Parathyroid adenoma (tissue), 2 donors: Measurements from ENCODE around the gene SNTA1.

ENCODE experiments used
- H2AFZ ChIP-seq: fragments of 300-600 bp; sonication (generic); one replicate; pipeline ENCODE4 v1.7.0; 2017; ENCODE audit warnings: antibody characterized with exemption, mild to moderate bottlenecking
- H3K27ac ChIP-seq: fragments of 300-600 bp; sonication (generic); one replicate; pipeline ENCODE4 v1.7.0; 2017
- H3K27me3 ChIP-seq: fragments of 300-600 bp; sonication (generic); one replicate; pipeline ENCODE4 v1.7.0; 2017; ENCODE audit warnings: low read length; ENCODE audit not compliant: control insufficient read depth, insufficient read depth
- H3K36me3 ChIP-seq: fragments of 300-600 bp; sonication (generic); one replicate; pipeline ENCODE4 v1.7.0; 2017; ENCODE audit warnings: low read length; ENCODE audit not compliant: control insufficient read depth, insufficient read depth
- H3K4me1 ChIP-seq: fragments of 300-600 bp; sonication (generic); one replicate; pipeline ENCODE4 v1.7.0; 2017; ENCODE audit warnings: control low read depth
- H3K4me2 ChIP-seq: fragments of 300-600 bp; sonication (generic); one replicate; pipeline ENCODE4 v1.7.0; 2017; ENCODE audit warnings: low read length
- H3K4me3 ChIP-seq: fragments of 300-600 bp; sonication (generic); one replicate; pipeline ENCODE4 v1.7.0; 2017; ENCODE audit warnings: low read depth, low read length
- H3K79me2 ChIP-seq: fragments of 300-600 bp; sonication (generic); one replicate; pipeline ENCODE4 v1.7.0; 2017; ENCODE audit warnings: control low read depth
- H3K9ac ChIP-seq: fragments of 300-600 bp; sonication (generic); one replicate; pipeline ENCODE4 v1.7.0; 2017; ENCODE audit warnings: mild to moderate bottlenecking
- H3K9me3 ChIP-seq: fragments of 300-600 bp; sonication (generic); one replicate; pipeline ENCODE4 v1.7.0; 2017; ENCODE audit warnings: low read length; ENCODE audit not compliant: control insufficient read depth
- TF ChIP-seq, protein P1 (sequence below): fragments of 300-600 bp; sonication (generic); IDR thresholded peaks from one replicate; pipeline ENCODE4 v1.7.0; 2017; ENCODE audit warnings: antibody characterized with exemption, mild to moderate bottlenecking
- donor health status: primary hyperparathyroidism.

Gene SNTA1

DNA sequence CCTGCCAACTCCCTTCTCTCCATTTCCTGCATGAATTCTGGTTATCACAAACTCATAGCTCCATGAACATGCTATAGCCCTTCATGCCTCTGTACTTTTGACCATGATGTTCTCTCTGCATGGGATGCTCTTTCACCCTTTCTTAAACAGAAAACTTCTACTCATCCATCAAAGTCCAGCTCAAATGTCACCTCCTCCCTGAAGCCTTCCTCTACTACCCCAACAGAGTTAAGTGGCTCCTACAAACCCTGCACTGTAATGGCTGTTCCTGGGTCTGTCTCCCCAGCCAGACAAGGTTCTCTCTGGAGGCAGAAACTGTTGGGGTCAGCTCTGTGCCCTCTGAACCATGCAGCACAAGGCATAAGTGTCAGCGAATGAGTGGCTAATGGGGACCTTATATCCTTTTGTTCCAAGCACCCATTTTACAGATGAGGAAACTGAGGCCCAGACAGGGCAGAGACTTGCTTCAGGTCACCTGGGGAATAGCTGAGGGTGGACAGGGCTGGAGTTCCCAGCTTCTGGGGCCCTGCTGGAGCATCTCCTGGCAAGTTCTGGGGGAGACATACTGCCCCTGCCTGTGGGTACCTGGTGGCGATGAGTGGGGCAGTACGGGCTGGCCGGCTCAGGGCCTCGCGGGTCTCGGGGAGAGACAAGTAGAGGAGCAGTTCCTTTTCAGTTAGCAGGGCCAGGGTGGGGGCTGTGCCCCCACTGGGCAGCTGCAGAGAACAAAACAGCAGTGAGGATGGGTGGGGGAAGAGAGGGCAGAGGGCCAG, 31.7 kb downstream of the SNTA1 start:
- Histone ChIP-seq H3K27me3 (no peaks in the 10 kb centered on the region), H3K27ac (no peak overlapping the region), H3K9me3 (no peaks in the 10 kb centered on the region), H3K4me2 (no peak overlapping the region), H3K4me3 (no peak overlapping the region), H3K4me1 (peaks cover 2% of the 10 kb centered on the region), H3K36me3 (no peaks in the 10 kb centered on the region), H3K79me2 (no peaks in the 10 kb centered on the region), H2AFZ (no peak overlapping the region), H3K9ac (no peak overlapping the region)
- TF ChIP-seq, protein P1, sequence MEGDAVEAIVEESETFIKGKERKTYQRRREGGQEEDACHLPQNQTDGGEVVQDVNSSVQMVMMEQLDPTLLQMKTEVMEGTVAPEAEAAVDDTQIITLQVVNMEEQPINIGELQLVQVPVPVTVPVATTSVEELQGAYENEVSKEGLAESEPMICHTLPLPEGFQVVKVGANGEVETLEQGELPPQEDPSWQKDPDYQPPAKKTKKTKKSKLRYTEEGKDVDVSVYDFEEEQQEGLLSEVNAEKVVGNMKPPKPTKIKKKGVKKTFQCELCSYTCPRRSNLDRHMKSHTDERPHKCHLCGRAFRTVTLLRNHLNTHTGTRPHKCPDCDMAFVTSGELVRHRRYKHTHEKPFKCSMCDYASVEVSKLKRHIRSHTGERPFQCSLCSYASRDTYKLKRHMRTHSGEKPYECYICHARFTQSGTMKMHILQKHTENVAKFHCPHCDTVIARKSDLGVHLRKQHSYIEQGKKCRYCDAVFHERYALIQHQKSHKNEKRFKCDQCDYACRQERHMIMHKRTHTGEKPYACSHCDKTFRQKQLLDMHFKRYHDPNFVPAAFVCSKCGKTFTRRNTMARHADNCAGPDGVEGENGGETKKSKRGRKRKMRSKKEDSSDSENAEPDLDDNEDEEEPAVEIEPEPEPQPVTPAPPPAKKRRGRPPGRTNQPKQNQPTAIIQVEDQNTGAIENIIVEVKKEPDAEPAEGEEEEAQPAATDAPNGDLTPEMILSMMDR: no peak

DNA sequence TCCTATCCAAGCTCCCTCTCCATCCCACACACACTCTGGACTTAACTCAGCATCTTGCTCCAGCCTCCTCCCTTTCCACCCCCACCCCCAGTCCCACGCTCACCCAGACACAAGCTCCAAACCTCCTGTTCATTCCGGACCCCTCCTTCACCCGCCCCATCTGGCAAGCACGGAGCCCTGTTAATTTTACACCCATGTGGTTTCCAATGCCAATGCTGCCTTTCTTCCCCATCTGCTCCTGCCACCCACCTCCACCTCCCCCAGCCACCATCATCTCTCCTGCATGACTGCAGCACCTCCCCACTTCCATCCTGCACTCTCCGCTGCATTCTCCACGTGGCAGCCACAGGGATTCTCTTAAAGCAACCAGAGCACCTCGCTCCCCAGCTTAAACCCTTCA, 32.3 kb downstream of the SNTA1 start:
- H3K4me1 ChIP-seq: peaks cover 2% of the 10 kb centered on the region
- H3K27ac ChIP-seq: no peak overlapping the region
- H3K4me3 ChIP-seq: no peak overlapping the region
- H3K9ac ChIP-seq: no peak overlapping the region
- H3K36me3 ChIP-seq: no peaks in the 10 kb centered on the region
- no peaks in the 10 kb centered on the region for H3K27me3 ChIP-seq
- H3K4me2 ChIP-seq: no peak overlapping the region
- TF ChIP-seq, protein P1: no peak
- H3K9me3 ChIP-seq: no peaks in the 10 kb centered on the region
- no peaks in the 10 kb centered on the region for H3K79me2 ChIP-seq
- H2AFZ ChIP-seq: no peak overlapping the region

DNA sequence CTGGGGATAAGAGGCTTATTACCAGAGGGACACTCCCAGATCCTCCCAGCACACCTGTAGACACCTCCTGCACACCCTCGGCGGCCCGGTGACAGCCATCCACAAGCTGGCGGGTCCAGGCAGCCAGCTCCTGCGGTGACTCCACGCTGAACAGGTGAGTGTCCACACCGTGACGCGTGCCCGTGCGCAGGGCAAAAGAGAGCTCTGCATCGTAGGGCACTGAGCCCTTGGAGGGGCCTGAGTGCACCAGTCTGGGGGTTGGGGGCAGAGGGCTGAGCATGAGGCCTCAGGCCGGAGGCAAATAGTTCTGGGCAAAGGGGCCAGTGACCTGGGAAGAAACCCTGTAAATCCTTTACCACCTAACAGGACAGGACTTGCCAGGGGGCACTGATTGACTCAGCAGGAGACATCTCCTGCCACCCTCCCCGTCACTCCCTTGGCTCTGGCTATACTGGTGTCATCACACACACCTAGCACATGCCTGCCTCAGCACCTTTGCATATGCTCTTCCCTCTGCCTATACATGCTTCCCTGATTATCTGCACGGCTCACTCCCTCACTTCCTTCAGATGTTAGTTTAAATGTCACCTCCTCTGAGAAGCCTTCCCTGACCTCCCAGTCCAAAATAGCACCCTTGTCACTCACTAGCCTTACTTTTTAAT, 33.4 kb downstream of the SNTA1 start:
- no peaks in the 10 kb centered on the region for H3K27me3 ChIP-seq
- no peak overlapping the region for H3K9ac ChIP-seq
- H3K4me3 ChIP-seq: no peak overlapping the region
- TF ChIP-seq, protein P1: no peak
- H2AFZ ChIP-seq: no peak overlapping the region
- no peak overlapping the region for H3K4me2 ChIP-seq
- H3K27ac ChIP-seq: no peak overlapping the region
- H3K36me3 ChIP-seq: no peaks in the 10 kb centered on the region
- H3K79me2 ChIP-seq: no peaks in the 10 kb centered on the region
- no peaks in the 10 kb centered on the region for H3K4me1 ChIP-seq
- H3K9me3 ChIP-seq: no peaks in the 10 kb centered on the region

DNA sequence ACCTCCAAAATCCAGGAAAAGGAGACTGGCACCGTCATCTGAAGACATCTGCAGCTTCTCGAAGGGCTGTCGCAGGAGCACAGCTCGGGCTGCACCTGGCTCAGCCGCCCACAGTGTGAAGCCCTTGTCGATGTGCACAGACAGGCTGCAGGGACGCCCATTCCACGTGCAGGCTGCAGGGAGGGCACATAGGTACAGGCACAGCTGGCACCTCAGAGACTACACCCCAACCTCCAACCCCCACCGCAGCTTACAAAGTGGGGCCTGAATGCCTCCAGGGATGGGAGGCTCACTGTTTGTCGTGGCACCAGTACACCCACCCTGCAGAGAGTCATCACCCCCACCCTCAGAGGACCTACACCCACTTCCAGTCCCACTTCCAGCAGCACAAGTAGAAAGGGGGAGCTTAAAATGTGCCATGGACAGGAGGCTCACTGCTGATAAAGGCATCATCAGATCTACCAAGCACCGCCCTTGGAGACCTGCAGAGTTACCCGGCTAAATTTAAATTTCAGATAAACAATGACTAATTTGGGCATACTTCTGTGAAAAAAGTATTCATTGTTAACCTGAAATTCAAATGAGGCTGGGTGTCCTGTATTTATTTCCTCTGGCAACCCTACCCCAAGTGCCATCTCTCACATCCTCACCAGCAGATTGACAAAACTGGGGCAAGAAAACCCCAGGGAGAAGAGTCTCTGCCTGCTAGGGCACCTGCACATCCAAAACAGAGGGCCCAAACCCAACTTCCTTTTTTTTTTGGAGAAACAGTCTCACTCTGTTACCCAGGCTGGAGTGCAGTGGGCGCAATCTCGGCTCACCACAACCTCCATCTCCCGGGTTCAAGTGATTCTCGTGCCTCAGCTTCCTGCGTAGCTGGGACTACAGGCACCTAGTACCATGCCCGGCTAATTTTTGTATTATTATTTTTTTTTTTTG, 34.6 kb downstream of the SNTA1 start:
- H3K4me3 ChIP-seq: no peak overlapping the region
- no peak overlapping the region for H3K4me2 ChIP-seq
- H3K9me3 ChIP-seq: no peaks in the 10 kb centered on the region
- no peaks in the 10 kb centered on the region for H3K36me3 ChIP-seq
- no peaks in the 10 kb centered on the region for H3K79me2 ChIP-seq
- no peak overlapping the region for H3K9ac ChIP-seq
- H3K27ac ChIP-seq: no peak overlapping the region
- H3K27me3 ChIP-seq: no peaks in the 10 kb centered on the region
- H2AFZ ChIP-seq: no peak overlapping the region
- no peaks in the 10 kb centered on the region for H3K4me1 ChIP-seq
- TF ChIP-seq, protein P1: no peak
